Left kidney (tissue), 2 donors: ENCODE results near the gene ASTN2. TPM values are rescaled to one million over a fixed set of nuclear protein-coding genes. Genes with fewer than 3 reads are reported as not detected.

Source experiments
- DNase-seq: peaks from one replicate; pipeline ENCODE4 v3.0.0-alpha.2; 2013
- polyA plus RNA-seq: library from polyadenylated mRNA; unstranded; fragments of 120-200 nt; gene quantifications from one replicate; pipeline ENCODE4 v1.2.1, GENCODE V29; 2013; ENCODE audit not compliant: insufficient read length

ASTN2 gene
- polyA plus RNA-seq, 1 donor: 17.2 TPM

GRCh38 chr9:116800885-116801284, 614.0 kb downstream of the ASTN2 start:
- no peak for DNase-seq

GRCh38 chr9:116800074-116800473, 614.8 kb downstream of the ASTN2 start:
- no peak for DNase-seq

GRCh38 chr9:116798521-116798920, 616.3 kb downstream of the ASTN2 start:
- DNase-seq: no peak

GRCh38 chr9:116797276-116797675, 617.6 kb downstream of the ASTN2 start:
- DNase-seq: no peak

GRCh38 chr9:116796669-116797068, 618.2 kb downstream of the ASTN2 start:
- DNase-seq: no peak

GRCh38 chr9:116795821-116796220, 619.0 kb downstream of the ASTN2 start:
- no peak for DNase-seq

- no peak for DNase-seq
Observed at GRCh38 chr9:116792271-116792670, 622.6 kb downstream of the ASTN2 start.

- DNase-seq: no peak
Observed at GRCh38 chr9:116791326-116791725, 623.5 kb downstream of the ASTN2 start.

GRCh38 chr9:116789081-116789480, 625.8 kb downstream of the ASTN2 start:
- no peak for DNase-seq

- DNase-seq: no peak
Observed at GRCh38 chr9:116786737-116787136, 628.1 kb downstream of the ASTN2 start.

GRCh38 chr9:116777116-116777515, 637.7 kb downstream of the ASTN2 start:
- no peak for DNase-seq

- no peak for DNase-seq
Observed at GRCh38 chr9:116774421-116775180, 640.3 kb downstream of the ASTN2 start.

GRCh38 chr9:116767219-116767618, 647.6 kb downstream of the ASTN2 start:
- no peak for DNase-seq

- no peak for DNase-seq
Observed at GRCh38 chr9:116765011-116765410, 649.8 kb downstream of the ASTN2 start.

- DNase-seq: no peak
Observed at GRCh38 chr9:116763770-116764169, 651.1 kb downstream of the ASTN2 start.

GRCh38 chr9:116760636-116761035, 654.2 kb downstream of the ASTN2 start:
- no peak for DNase-seq

GRCh38 chr9:116757030-116757429, 657.8 kb downstream of the ASTN2 start:
- DNase-seq: no peak

GRCh38 chr9:116753389-116753788, 661.5 kb downstream of the ASTN2 start:
- no peak for DNase-seq

- no peak for DNase-seq
Observed at GRCh38 chr9:116750510-116750909, 664.3 kb downstream of the ASTN2 start.

GRCh38 chr9:116749772-116750171, 665.1 kb downstream of the ASTN2 start:
- DNase-seq: no peak

- no peak for DNase-seq
Observed at GRCh38 chr9:116749176-116749575, 665.7 kb downstream of the ASTN2 start.

- no peak for DNase-seq
Observed at GRCh38 chr9:116741742-116742141, 673.1 kb downstream of the ASTN2 start.

- DNase-seq: no peak
Observed at GRCh38 chr9:116741086-116741740, 673.6 kb downstream of the ASTN2 start.

GRCh38 chr9:116737152-116737546, 677.7 kb downstream of the ASTN2 start:
- DNase-seq: peak; percentile 75
